GM12801 (cell line): Measurements from ENCODE around the gene HAAO.

Experiments
- TF ChIP-seq, protein P1 (sequence below): IDR thresholded peaks from one replicate; pipeline ENCODE4 v1.5.1; 2011; ENCODE audit warnings: control low read depth; ENCODE audit not compliant: insufficient read length; ENCODE audit errors: extremely low read depth

HAAO gene

DNA sequence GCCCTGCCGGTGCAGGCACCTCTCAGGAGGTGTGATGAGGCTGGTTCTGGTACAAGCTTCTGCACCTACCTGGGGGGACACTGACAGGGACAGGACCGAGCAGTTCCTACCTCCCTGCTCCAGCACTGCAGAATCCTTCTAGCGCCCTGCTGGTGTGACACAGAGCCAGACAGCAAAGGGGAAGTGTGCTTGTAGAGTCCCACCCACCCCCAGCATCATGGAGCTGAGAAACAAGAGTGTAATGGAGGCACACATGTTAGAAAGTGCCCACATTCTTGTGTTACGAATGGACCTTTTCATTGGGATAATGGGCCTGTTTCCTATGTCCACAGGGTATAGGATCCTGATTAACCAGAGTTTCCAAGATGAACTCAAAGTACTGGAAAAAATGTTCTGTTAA is 66.7 kb downstream of the HAAO start:
- TF ChIP-seq, protein P1, sequence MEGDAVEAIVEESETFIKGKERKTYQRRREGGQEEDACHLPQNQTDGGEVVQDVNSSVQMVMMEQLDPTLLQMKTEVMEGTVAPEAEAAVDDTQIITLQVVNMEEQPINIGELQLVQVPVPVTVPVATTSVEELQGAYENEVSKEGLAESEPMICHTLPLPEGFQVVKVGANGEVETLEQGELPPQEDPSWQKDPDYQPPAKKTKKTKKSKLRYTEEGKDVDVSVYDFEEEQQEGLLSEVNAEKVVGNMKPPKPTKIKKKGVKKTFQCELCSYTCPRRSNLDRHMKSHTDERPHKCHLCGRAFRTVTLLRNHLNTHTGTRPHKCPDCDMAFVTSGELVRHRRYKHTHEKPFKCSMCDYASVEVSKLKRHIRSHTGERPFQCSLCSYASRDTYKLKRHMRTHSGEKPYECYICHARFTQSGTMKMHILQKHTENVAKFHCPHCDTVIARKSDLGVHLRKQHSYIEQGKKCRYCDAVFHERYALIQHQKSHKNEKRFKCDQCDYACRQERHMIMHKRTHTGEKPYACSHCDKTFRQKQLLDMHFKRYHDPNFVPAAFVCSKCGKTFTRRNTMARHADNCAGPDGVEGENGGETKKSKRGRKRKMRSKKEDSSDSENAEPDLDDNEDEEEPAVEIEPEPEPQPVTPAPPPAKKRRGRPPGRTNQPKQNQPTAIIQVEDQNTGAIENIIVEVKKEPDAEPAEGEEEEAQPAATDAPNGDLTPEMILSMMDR, result no peak

DNA sequence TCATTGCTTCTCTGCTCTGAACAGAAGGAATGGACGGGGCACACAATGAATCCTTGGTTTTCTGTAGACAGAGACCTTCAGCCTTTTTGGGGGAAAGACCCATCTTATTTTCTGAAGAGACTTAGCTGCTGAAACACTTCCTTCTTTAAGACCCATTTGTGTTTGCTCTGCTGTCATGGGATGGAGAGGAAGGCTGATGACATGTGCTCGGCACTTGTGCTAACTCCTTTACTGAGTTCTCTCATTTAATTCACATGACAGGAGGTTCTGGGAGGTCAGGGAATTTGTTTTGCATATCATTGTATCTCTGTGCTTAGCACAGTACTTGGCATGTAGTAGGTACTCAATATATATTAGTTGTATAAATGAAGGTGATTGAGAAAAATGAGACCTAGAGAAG is 67.5 kb downstream of the HAAO start:
- TF ChIP-seq, protein P1, result no peak

DNA sequence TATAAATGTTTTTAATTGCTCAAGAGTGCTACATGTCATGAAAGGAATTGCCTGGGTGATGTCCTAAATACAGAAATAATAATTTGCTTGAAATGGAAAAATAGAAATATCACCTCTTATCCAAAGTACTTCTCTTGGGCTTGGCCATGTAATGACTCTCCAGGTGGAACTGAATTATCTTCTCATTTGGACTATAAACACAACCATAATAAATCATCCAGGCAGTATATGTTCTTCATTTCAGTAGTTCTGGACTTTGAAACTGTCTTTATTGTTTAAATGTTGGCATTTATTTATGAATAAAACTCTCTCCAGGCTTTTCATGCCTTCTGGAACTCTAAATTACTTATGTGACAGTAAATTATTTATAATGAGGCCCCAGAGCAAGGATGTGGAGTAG is 68.9 kb downstream of the HAAO start:
- TF ChIP-seq, protein P1, result no peak

DNA sequence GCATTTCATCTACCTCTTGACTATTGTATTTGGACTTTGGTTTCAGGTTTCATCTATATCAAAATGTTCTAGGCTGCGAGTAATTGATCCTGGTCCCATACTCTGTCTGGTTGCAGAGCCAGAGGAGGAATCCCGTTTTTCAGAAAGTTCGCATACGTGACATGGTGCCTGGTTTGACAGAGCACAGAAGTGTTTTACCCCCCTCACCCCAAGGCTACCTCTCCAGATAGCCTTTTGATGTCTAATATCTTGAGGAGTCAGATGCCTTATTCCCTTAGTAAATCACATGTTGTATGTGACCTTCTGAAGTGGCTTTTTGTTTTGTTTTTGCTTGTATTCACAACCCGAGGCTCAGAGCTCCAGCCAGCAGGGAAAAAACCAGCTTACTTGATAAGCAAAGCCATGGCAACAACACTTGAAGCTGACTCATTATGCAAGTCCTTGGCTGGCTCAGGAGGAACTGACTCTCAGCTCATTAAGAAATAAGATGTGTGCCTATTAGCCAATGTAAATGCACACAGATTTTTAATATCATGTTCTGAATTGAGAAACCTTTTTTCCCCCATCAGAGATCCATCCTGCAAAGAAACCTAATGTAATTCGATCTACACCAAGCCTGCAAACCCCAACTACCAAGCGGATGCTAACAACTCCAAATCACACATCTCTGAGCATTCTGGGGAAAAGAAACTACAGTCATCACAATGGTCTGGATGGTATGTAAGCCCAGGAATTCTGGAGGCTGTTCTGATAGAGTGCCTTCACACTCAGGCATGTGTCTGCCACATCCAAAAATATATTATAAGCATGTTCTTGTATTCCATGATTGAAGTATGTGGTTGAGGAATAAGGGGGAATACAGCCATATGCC is 69.8 kb downstream of the HAAO start:
- TF ChIP-seq, protein P1, result no peak

DNA sequence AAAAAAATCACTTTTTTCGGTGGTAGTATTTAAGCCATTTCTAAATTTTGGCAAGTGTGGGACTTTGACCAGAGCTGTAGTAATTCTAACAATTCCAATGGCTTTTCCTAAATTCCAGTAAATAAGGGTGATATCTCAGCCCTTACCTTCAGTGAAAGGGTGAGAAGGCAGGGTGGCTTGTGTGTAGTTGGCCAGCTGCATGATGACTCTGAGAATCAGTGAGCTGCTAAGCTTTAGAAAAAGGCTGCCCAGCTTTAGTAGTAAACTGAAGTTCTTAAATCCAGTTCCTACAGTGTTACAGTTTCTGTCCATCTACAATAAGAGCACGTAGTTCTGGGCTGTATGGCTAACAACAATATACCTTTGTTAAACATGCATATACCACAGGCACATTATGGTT is 70.5 kb downstream of the HAAO start:
- TF ChIP-seq, protein P1, result no peak
